GM23338 (cell line): Measurements from ENCODE around the gene JAZF1. TPM values are rescaled to one million over a fixed set of nuclear protein-coding genes. Genes with fewer than 3 reads are reported as not detected.

Experiments used
- ATAC-seq: fragments of 200-7000 bp; cut with Tn5 transposase; 3 replicates; pipeline ENCODE4 v1.9.1; 2020
- DNase-seq: peaks from one replicate; pipeline ENCODE4 v3.0.0-alpha.2; 2015; ENCODE audit warnings: low spot score
- H2AFZ ChIP-seq: fragments of 200-600 bp; sonication (generic); 2 replicates; pipeline ENCODE4 v1.8.0; 2016; ENCODE audit warnings: antibody characterized with exemption, mild to moderate bottlenecking, moderate library complexity
- H3F3A ChIP-seq: fragments of 200-600 bp; sonication (generic); replicated peaks from 2 replicates; pipeline ENCODE4 v1.8.0; 2017; ENCODE audit warnings: antibody characterized with exemption, mixed run types, low read depth
- H3K27ac ChIP-seq: fragments of 200-600 bp; sonication (generic); 2 replicates; pipeline ENCODE4 v1.6.1; 2016; ENCODE audit warnings: low read depth
- H3K27me3 ChIP-seq: fragments of 200-600 bp; sonication (generic); 2 replicates; pipeline ENCODE4 v1.8.0; 2016; ENCODE audit warnings: mild to moderate bottlenecking, mixed run types, moderate library complexity; ENCODE audit not compliant: insufficient read depth
- H3K36me3 ChIP-seq: fragments of 200-600 bp; sonication (generic); 2 replicates; pipeline ENCODE4 v1.8.0; 2016; ENCODE audit warnings: mild to moderate bottlenecking; ENCODE audit not compliant: insufficient read depth
- H3K4me1 ChIP-seq: fragments of 200-600 bp; sonication (generic); 2 replicates; pipeline ENCODE4 v1.8.0; 2016; ENCODE audit warnings: mild to moderate bottlenecking, moderate library complexity; ENCODE audit not compliant: insufficient read depth
- H3K4me2 ChIP-seq: fragments of 200-600 bp; sonication (generic); 2 replicates; pipeline ENCODE4 v1.7.1; 2017; ENCODE audit warnings: mixed run types
- H3K4me3 ChIP-seq: fragments of 200-600 bp; sonication (generic); 2 replicates; pipeline ENCODE4 v1.6.1; 2016; ENCODE audit warnings: mixed run types
- H3K79me2 ChIP-seq: fragments of 200-600 bp; sonication (generic); replicated peaks from 2 replicates; pipeline ENCODE4 v1.8.0; 2017; ENCODE audit warnings: mild to moderate bottlenecking; ENCODE audit not compliant: insufficient read depth
- H3K9me2 ChIP-seq: fragments of 200-600 bp; sonication (generic); 2 replicates; pipeline ENCODE4 v1.8.0; 2017; ENCODE audit not compliant: insufficient read depth
- H4K20me1 ChIP-seq: fragments of 200-600 bp; sonication (generic); replicated peaks from 2 replicates; pipeline ENCODE4 v1.8.0; 2017; ENCODE audit warnings: mild to moderate bottlenecking; ENCODE audit not compliant: insufficient read depth
- H3K27ac Mint-ChIP-seq: 2 replicates; pipeline ENCODE4 v1.8.0; 2020; ENCODE audit warnings: inconsistent platforms, mild to moderate bottlenecking, moderate library complexity, mixed read lengths
- H3K27me3 Mint-ChIP-seq: 3 replicates; pipeline ENCODE4 v1.8.0; 2022; ENCODE audit warnings: low read depth, mild to moderate bottlenecking, moderate library complexity, mixed read lengths, inconsistent platforms; ENCODE audit not compliant: insufficient read depth, poor library complexity
- H3K36me3 Mint-ChIP-seq: 3 replicates; pipeline ENCODE4 v1.8.0; 2021; ENCODE audit warnings: low read depth, mild to moderate bottlenecking, inconsistent platforms, moderate library complexity, mixed read lengths
- H3K4me1 Mint-ChIP-seq: 3 replicates; pipeline ENCODE4 v1.8.0; 2020; ENCODE audit warnings: mild to moderate bottlenecking, inconsistent platforms, mixed read lengths
- H3K4me3 Mint-ChIP-seq: 3 replicates; pipeline ENCODE4 v1.8.0; 2021; ENCODE audit warnings: moderate library complexity, mild to moderate bottlenecking, inconsistent platforms, mixed read lengths
- H3K9me3 Mint-ChIP-seq: 3 replicates; pipeline ENCODE4 v1.8.0; 2020; ENCODE audit warnings: moderate library complexity, mild to moderate bottlenecking, inconsistent platforms, mixed read lengths
- CREB1 ChIP-seq: fragments of 250-450 bp; sonication (Bioruptor Pico); IDR thresholded peaks from 2 replicates; pipeline ENCODE4 v1.5.0; 2020; ENCODE audit warnings: low read depth, mild to moderate bottlenecking, moderate library complexity
- CTCF ChIP-seq, 2 experiments: fragments of 200-600 bp in 1 of 2; sonication (generic) in 1 of 2; conservative IDR thresholded peaks; 2 replicates each; pipeline versions ENCODE4 v1.5.1 to v1.6.1; 2016 to 2017; ENCODE audit warnings: antibody characterized with exemption in 2 of 2, low read depth in 2 of 2, mild to moderate bottlenecking in 2 of 2, moderate library complexity in 1 of 2
- ETS1 ChIP-seq: IDR thresholded peaks from 2 replicates; pipeline ENCODE4 v1.6.1; 2016; ENCODE audit warnings: antibody characterized with exemption
- EZH2 ChIP-seq: fragments of 200-600 bp; sonication (generic); IDR thresholded peaks from one replicate; pipeline ENCODE4 v1.8.0; 2017; ENCODE audit warnings: antibody characterized with exemption, mild to moderate bottlenecking, low read depth; ENCODE audit not compliant: unreplicated experiment
- EZH2phosphoT487 ChIP-seq: fragments of 200-600 bp; sonication (generic); IDR thresholded peaks from one replicate; pipeline ENCODE4 v1.8.1; 2018; ENCODE audit warnings: antibody characterized with exemption; ENCODE audit not compliant: unreplicated experiment
- JUNB ChIP-seq: IDR thresholded peaks from one replicate; pipeline ENCODE4 v1.6.1; 2016; ENCODE audit warnings: antibody characterized with exemption; ENCODE audit not compliant: unreplicated experiment
- NANOG ChIP-seq: IDR thresholded peaks from 2 replicates; pipeline ENCODE4 v1.6.1; 2016; ENCODE audit warnings: antibody characterized with exemption, borderline replicate concordance
- POLR2AphosphoS5 ChIP-seq: IDR thresholded peaks from 2 replicates; pipeline ENCODE4 v1.6.1; 2016; ENCODE audit warnings: antibody characterized with exemption, low read depth
- STAT1 ChIP-seq: IDR thresholded peaks from one replicate; pipeline ENCODE4 v1.6.1; 2016; ENCODE audit warnings: antibody characterized with exemption; ENCODE audit not compliant: unreplicated experiment
- ZNF114 ChIP-seq: fragments of 250-450 bp; sonication (Bioruptor Pico); IDR thresholded peaks from 2 replicates; pipeline ENCODE4 v1.5.0; 2020; ENCODE audit warnings: mild to moderate bottlenecking, moderate library complexity
- ZNF331 ChIP-seq: fragments of 250-450 bp; sonication (Bioruptor Pico); IDR thresholded peaks from 2 replicates; pipeline ENCODE4 v1.5.0; 2020; ENCODE audit warnings: low read depth, mild to moderate bottlenecking, moderate library complexity
- ZNF462 ChIP-seq: fragments of 250-450 bp; sonication (Bioruptor Pico); IDR thresholded peaks from 2 replicates; pipeline ENCODE4 v1.5.0; 2020; ENCODE audit warnings: mild to moderate bottlenecking, moderate library complexity
- polyA plus RNA-seq: library from polyadenylated mRNA; unstranded; fragments of >200 nt; fragmentation: Nextera tagmentation; extraction: Ambion mirVana; gene quantifications from 2 replicates; pipeline ENCODE4 v1.2.1, GENCODE V29; 2016
- total RNA-seq: library from RNA; depleted of rRNA; stranded (reverse); fragments of >200 nt; shearing (Covaris generic); gene quantifications from 2 replicates; pipeline ENCODE4 v1.2.3, GENCODE V29; 2014

Gene JAZF1
- total and polyA plus RNA-seq, 2 experiments from 2014 or later, result 12.2 to 22.2 TPM

- no peak for TF ChIP-seq CTCF (conservative IDR thresholded peaks at IDR 0.05; ENCODE audit: low read depth in 2 of 2)
These were observed 251.5 kb downstream of the JAZF1 start (continued) for GRCh38 chr7:27929127-27929526.

- TF ChIP-seq CREB1, result no peak
- H4K20me1 ChIP-seq, result no peaks in the 10 kb centered on the region
- peaks cover 13% of the 10 kb centered on the region; the same call in 1 of the 2 replicates for H3K4me1 ChIP-seq
- H2AFZ ChIP-seq, result no peak overlapping the region
- no peaks in the 10 kb centered on the region for H3K79me2 ChIP-seq
- no peak for ATAC-seq
- H3F3A ChIP-seq, result no peaks in the 10 kb centered on the region
- H3K27me3 ChIP-seq, result no peaks in the 10 kb centered on the region
- Mint-ChIP-seq H3K27ac (no peak overlapping the region), H3K27me3 (peaks cover 2% of the 10 kb centered on the region), H3K4me1 (peaks cover 16% of the 10 kb centered on the region), H3K4me3 (no peak overlapping the region), H3K9me3 (no peaks in the 10 kb centered on the region; the same call in 2 of the 3 replicates), H3K36me3 (no peaks in the 10 kb centered on the region)
- DNase-seq, result no peak
- H3K27ac ChIP-seq, result no peak overlapping the region
- H3K4me2 ChIP-seq, result no peak overlapping the region
- H3K36me3 ChIP-seq, result no peaks in the 10 kb centered on the region
- H3K9me2 ChIP-seq, result no peaks in the 10 kb centered on the region; the same call in 1 of the 2 replicates
- no peak overlapping the region for H3K4me3 ChIP-seq
These were observed 252.6 kb downstream of the JAZF1 start for GRCh38 chr7:27928001-27928400.

GRCh38 chr7:27925573-27926201 lies 254.9 kb downstream of the JAZF1 start:
- no peak overlapping the region for H2AFZ ChIP-seq
- no peak overlapping the region for H3K4me2 ChIP-seq
- Mint-ChIP-seq H3K4me1 (peaks cover 14% of the 10 kb centered on the region), H3K4me3 (no peak overlapping the region), H3K27ac (no peak overlapping the region), H3K27me3 (peaks cover 2% of the 10 kb centered on the region), H3K36me3 (no peaks in the 10 kb centered on the region), H3K9me3 (no peaks in the 10 kb centered on the region; the same call in 2 of the 3 replicates)
- no peaks in the 10 kb centered on the region; the same call in 1 of the 2 replicates for H3K9me2 ChIP-seq
- no peaks in the 10 kb centered on the region for H3K27me3 ChIP-seq
- H3K27ac ChIP-seq, result no peak overlapping the region
- no peaks in the 10 kb centered on the region for H3K36me3 ChIP-seq
- no peaks in the 10 kb centered on the region for H4K20me1 ChIP-seq
- no peaks in the 10 kb centered on the region for H3F3A ChIP-seq
- peaks cover 12% of the 10 kb centered on the region; the same call in 1 of the 2 replicates for H3K4me1 ChIP-seq
- H3K79me2 ChIP-seq, result no peaks in the 10 kb centered on the region
- ATAC-seq (no peak), DNase-seq (no peak)
- H3K4me3 ChIP-seq, result no peak overlapping the region
- TF ChIP-seq ZNF462 (CRISPR knock-in tag) (no peak), POLR2AphosphoS5 (no peak), ZNF114 (CRISPR knock-in tag) (no peak), NANOG (no peak), CREB1 (no peak), ETS1 (no peak), STAT1 (no peak), EZH2phosphoT487 (no peak), ZNF331 (CRISPR knock-in tag) (no peak), JUNB (no peak), EZH2 (no peak)
